PC-3 (cell line): Measurements from ENCODE around the gene CRYL1. TPM values are rescaled to one million over a fixed set of nuclear protein-coding genes. Genes with fewer than 3 reads are reported as not detected.
A peak's percentile ranks its signal among the peaks of the same experiment; 100 is the strongest.

Source experiments
- ATAC-seq: fragments of 200-7000 bp; cut with Tn5 transposase; 2 replicates; pipeline ENCODE4 v1.9.1; 2020; ENCODE audit warnings: mild to moderate bottlenecking, moderate library complexity
- BruUV-seq: library from RNA; stranded (reverse); fragments of 400-500 nt; replicated peaks from 2 replicates; lab custom pipeline; 2021; lab: Mats Ljungman, UMichigan
- CTCF ChIA-PET: fragments of 300-600 bp; sonication (Branson Sonifier 250); formaldehyde crosslinking; loops from one replicate; lab custom pipeline; 2022; ENCODE audit warnings: antibody characterized with exemption; lab: Charles Lee
- POLR2A ChIA-PET: fragments of 300-600 bp; sonication (Branson Sonifier 250); formaldehyde crosslinking; loops from one replicate; lab custom pipeline; 2022; ENCODE audit warnings: antibody characterized with exemption; ENCODE audit not compliant: unreplicated experiment; lab: Charles Lee
- DNase-seq: peaks from one replicate; pipeline ENCODE4 v3.0.0-alpha.2; 2015
- H2AFZ ChIP-seq: fragments of 300-600 bp; sonication (generic); 2 replicates; pipeline ENCODE4 v1.6.0; 2016; ENCODE audit warnings: antibody characterized with exemption, low read length
- H3F3A ChIP-seq: fragments of 300-600 bp; sonication (generic); one replicate; pipeline ENCODE4 v1.6.0; 2017; ENCODE audit warnings: antibody characterized with exemption, low read length, control low read depth, mild to moderate bottlenecking; ENCODE audit not compliant: unreplicated experiment
- H3K27ac ChIP-seq: fragments of 300-600 bp; sonication (generic); 2 replicates; pipeline ENCODE4 v1.5.1; 2016; ENCODE audit warnings: mild to moderate bottlenecking, low read length
- H3K27me3 ChIP-seq: fragments of 300-600 bp; sonication (generic); 2 replicates; pipeline ENCODE4 v1.6.1; 2016; ENCODE audit warnings: low read length, mixed read lengths
- H3K36me3 ChIP-seq: fragments of 300-600 bp; sonication (generic); 2 replicates; pipeline ENCODE4 v1.6.1; 2016; ENCODE audit warnings: low read depth, mixed run types, low read length, mixed read lengths
- H3K4me1 ChIP-seq: fragments of 300-600 bp; sonication (generic); 2 replicates; pipeline ENCODE4 v1.5.1; 2016; ENCODE audit warnings: low read length; ENCODE audit not compliant: insufficient read depth
- H3K4me2 ChIP-seq: fragments of 300-600 bp; sonication (generic); 2 replicates; pipeline ENCODE4 v1.6.0; 2016; ENCODE audit warnings: low read length
- H3K4me3 ChIP-seq: fragments of 300-600 bp; sonication (generic); 2 replicates; pipeline ENCODE4 v1.5.1; 2016; ENCODE audit warnings: mild to moderate bottlenecking, low read length, mixed read lengths
- H3K79me2 ChIP-seq: fragments of 300-600 bp; sonication (generic); 2 replicates; pipeline ENCODE4 v1.6.1; 2017; ENCODE audit warnings: low read length, mixed read lengths
- H3K9ac ChIP-seq: fragments of 300-600 bp; sonication (generic); 2 replicates; pipeline ENCODE4 v1.6.0; 2016; ENCODE audit warnings: mild to moderate bottlenecking, low read length
- H3K9me2 ChIP-seq: fragments of 300-600 bp; sonication (generic); replicated peaks from 2 replicates; pipeline ENCODE4 v1.6.1; 2016; ENCODE audit warnings: mixed run types, low read length, mixed read lengths
- H3K9me3 ChIP-seq: fragments of 300-600 bp; sonication (generic); 2 replicates; pipeline ENCODE4 v1.6.1; 2016; ENCODE audit warnings: low read length, mixed read lengths
- H4K20me1 ChIP-seq: fragments of 300-600 bp; sonication (generic); 2 replicates; pipeline ENCODE4 v1.6.1; 2016; ENCODE audit warnings: low read length, mixed read lengths
- EZH2 ChIP-seq: fragments of 300-600 bp; sonication (generic); IDR thresholded peaks from one replicate; pipeline ENCODE4 v1.6.1; 2017; ENCODE audit warnings: antibody characterized with exemption, mild to moderate bottlenecking, low read length; ENCODE audit not compliant: unreplicated experiment
- EZH2phosphoT487 ChIP-seq: fragments of 300-600 bp; sonication (generic); IDR thresholded peaks from 2 replicates; pipeline ENCODE4 v1.6.1; 2018; ENCODE audit warnings: mild to moderate bottlenecking, antibody characterized with exemption, low read length, borderline replicate concordance
- intact Hi-C: fragments of 100-400 bp; cut with micrococcal nuclease; formaldehyde crosslinking; loops from 2 replicates; pipeline ENCODE4 v1.9.0; 2023
- total RNA-seq: library from RNA; depleted of rRNA; stranded (reverse); fragments of >200 nt; gene quantifications from 2 replicates; pipeline ENCODE4 v1.2.3, GENCODE V29; 2014
- TF ChIP-seq, protein P1 (sequence below): fragments of 300-600 bp; sonication (generic); conservative IDR thresholded peaks from 2 replicates; pipeline ENCODE4 v1.5.1; 2017; ENCODE audit warnings: antibody characterized with exemption, low read depth, mild to moderate bottlenecking, low read length

The CRYL1 gene
- total RNA-seq, 1 experiment from 2014 or later = 20.8 TPM

DNA sequence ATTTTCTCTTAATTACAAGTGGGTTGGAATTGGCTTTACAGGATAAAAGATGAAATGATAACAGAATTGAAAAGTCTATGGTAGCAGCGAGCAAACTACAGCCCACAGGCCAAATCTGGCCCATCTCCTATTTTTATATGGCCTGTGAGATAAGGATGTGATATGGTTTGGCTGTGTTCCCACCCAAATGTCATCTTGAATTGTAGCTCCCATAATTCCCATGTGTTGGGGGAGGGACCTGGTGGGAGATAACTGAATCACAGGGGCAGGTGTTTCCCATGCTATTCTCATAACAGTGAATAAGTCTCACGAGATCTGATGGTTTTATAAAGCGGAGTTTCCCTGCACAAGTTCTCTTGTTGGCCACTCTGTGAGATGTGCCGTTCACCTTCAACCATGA, 19.0 kb downstream of the CRYL1 start:
- H2AFZ ChIP-seq = no peak overlapping the region
- intact Hi-C loops = no loop called here
- no peaks in the 10 kb centered on the region for H3K36me3 ChIP-seq
- ATAC-seq = no peak
- H3K4me2 ChIP-seq = 0 out of 2 replicates have a peak overlapping the region, but pooled peaks have one; percentile 44
- H3K9ac ChIP-seq = no peak overlapping the region
- ChIA-PET POLR2A (interaction anchor here (0.6 kb wide), 1 partner anchor 57 kb away, joined by 4 read pairs; no protein-coding TSS in a partner anchor), CTCF (no interaction called here)
- H3K9me2 ChIP-seq = no peaks in the 10 kb centered on the region
- H3K79me2 ChIP-seq = no peaks in the 10 kb centered on the region
- H4K20me1 ChIP-seq = no peaks in the 10 kb centered on the region
- H3K4me3 ChIP-seq = no peak overlapping the region
- peaks cover 15% of the 10 kb centered on the region for H3K4me1 ChIP-seq
- TF ChIP-seq EZH2 (no peak), EZH2phosphoT487 (no peak)
- TF ChIP-seq, protein P1, sequence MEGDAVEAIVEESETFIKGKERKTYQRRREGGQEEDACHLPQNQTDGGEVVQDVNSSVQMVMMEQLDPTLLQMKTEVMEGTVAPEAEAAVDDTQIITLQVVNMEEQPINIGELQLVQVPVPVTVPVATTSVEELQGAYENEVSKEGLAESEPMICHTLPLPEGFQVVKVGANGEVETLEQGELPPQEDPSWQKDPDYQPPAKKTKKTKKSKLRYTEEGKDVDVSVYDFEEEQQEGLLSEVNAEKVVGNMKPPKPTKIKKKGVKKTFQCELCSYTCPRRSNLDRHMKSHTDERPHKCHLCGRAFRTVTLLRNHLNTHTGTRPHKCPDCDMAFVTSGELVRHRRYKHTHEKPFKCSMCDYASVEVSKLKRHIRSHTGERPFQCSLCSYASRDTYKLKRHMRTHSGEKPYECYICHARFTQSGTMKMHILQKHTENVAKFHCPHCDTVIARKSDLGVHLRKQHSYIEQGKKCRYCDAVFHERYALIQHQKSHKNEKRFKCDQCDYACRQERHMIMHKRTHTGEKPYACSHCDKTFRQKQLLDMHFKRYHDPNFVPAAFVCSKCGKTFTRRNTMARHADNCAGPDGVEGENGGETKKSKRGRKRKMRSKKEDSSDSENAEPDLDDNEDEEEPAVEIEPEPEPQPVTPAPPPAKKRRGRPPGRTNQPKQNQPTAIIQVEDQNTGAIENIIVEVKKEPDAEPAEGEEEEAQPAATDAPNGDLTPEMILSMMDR = no peak
- no peaks in the 10 kb centered on the region for H3K9me3 ChIP-seq
- DNase-seq = no peak
- no peaks in the 10 kb centered on the region for H3F3A ChIP-seq
- no TSS peak for BruUV-seq
- H3K27ac ChIP-seq = no peak overlapping the region
- no peaks in the 10 kb centered on the region for H3K27me3 ChIP-seq

DNA sequence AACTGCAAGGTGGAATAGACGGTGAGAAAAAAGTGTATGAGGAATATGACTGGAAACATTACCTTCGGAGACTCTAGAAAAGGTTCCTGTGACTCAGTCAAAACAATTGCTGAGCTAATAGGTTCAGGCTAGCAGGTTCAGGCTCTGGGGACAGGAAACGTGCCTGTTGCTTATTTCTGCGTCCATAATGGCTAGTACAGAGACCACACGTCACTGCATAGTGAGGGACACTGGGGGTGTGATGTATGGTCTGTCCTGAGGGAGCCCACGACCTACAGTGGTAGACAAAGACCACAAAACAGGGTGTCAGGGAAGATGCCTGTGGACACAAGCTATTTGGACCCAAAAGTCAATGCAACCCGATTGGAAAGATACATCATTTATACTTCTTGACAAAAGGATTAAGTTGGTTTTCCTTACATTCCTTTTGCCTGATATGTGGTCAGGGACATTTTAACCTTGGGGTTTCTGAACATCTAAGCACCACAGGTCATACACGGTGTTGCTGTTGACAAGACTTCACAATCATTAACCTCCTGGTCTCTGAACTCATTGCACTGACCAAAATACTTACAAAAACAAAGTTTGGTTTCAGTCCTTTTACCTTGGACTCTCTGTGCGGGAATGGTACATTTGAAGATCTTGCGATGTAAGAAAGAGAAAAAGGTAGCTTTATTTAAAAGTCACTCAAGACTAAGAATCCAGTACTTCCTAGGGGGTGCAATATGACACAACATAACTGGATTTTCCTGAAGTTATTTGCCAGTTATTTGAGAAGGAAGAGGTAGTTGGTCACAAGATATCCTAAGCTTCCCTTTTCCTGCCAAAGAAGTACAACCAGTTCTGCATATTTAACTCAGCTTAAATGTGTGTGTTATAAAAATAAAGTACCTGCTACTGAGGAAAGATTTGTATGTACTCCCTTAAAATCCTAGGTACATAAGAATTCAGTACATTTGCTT, 20.0 kb downstream of the CRYL1 start:
- H3K4me1 ChIP-seq = peaks cover 15% of the 10 kb centered on the region
- peak; percentile 74 for ATAC-seq
- CTCF ChIA-PET = interaction anchor here (0.5 kb wide), 1 partner anchor 20 kb away, joined by 8 read pairs; the partner anchor contains the start of gene CRYL1
- no peak overlapping the region for H3K9ac ChIP-seq
- H3K4me3 ChIP-seq = no peak overlapping the region
- H3K9me2 ChIP-seq = no peaks in the 10 kb centered on the region
- BruUV-seq = no TSS peak
- no peak overlapping the region for H2AFZ ChIP-seq
- no peaks in the 10 kb centered on the region for H3K27me3 ChIP-seq
- H3F3A ChIP-seq = no peaks in the 10 kb centered on the region
- H3K36me3 ChIP-seq = peaks cover 7% of the 10 kb centered on the region; the same call in 1 of the 2 replicates
- peak overlapping the region; percentile 44 for H3K4me2 ChIP-seq
- POLR2A ChIA-PET = interaction anchor here (0.6 kb wide), 1 partner anchor 58 kb away, joined by 4 read pairs; no protein-coding TSS in a partner anchor
- no peaks in the 10 kb centered on the region for H4K20me1 ChIP-seq
- intact Hi-C loops = no loop called here
- TF ChIP-seq, protein P1 = no peak
- no peak for TF ChIP-seq EZH2
- TF ChIP-seq EZH2phosphoT487 = no peak
- DNase-seq = peak; percentile 75
- no peak overlapping the region for H3K27ac ChIP-seq
- H3K79me2 ChIP-seq = no peaks in the 10 kb centered on the region
- no peaks in the 10 kb centered on the region for H3K9me3 ChIP-seq
